HuH-7 (cell line): ENCODE results near the gene SP140L.
"Not testable (repeated sequence)": the region's sequence is repeated elsewhere in the genome, so short reads cannot be mapped to it uniquely, and the experiment has no call there.

Experiments used
- DNase-seq: peaks from one replicate; pipeline ENCODE4 v3.0.0; 2011; ENCODE audit warnings: low spot score

Gene SP140L

DNA sequence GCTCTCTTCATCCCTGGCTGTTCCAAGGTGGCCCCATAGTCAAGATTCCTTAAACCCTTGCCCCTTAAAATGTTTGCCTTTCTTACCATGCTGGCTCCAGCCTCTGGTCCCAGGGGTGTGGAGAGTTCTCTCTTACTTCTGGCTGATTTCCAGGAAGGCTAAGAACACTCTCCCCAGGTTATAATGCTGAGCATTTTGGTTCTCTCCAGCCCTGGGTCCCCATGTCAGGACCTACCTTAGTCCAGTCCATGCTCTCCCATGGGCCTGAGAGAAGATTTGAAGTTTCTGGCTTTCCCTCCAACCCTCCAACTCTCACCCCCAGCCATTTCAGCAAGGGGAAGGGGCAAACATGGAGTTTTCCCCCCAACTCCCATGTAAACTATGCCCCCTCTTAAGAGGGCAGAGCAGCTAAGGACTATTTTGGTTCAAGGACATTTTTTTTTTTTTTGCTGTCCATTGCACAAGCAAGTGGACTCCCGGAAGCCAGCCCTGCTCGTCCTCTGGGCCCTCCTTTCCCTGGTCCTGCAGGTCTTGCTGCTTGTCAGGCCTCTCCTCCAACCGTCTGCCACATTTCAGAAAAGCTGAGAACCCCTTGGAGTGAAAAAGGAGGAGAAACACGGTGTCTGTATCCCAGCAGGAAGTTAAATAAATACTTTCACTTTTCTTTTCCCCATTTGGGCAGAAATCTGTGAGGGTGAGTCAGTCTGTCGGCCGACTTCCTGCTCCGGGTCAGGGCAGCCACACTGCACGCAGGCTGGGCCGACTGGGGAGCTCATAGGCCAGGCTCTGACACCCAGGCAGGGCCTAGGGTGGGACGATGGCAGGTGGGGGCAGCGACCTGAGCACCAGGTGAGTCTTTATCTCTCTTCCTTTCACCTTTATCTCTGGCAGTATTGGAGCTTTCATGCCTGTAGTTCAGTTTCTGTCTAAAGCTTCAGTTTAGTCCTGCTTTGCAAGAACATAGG is at the start of gene SP140L:
Gene SP140L (plus strand): TSS at position 741 of the 965 bp plus-strand sequence. CDS start 77 bp downstream, at position 818.
- DNase-seq, result peak; percentile 25

DNA sequence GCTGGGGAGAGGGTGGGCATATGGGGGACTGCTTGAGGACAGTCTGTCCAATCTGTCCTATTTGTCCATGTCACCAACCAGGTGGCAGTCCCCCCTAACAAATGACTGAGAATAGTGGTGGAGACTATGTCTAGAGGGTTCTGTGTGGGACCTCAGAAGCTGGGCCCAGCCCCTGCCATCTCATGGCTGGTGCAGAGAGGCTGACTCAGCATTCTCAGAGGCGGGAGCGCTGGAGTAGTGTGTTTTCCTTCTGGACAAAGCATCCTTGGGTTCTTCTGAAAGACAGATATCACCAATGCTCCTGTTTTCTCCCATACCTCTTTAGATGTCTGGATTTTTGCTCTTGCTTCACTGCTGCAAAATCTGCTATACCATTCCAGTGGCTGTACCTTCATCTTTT is 44.1 kb upstream of the SP140L start:
- no peak for DNase-seq

DNA sequence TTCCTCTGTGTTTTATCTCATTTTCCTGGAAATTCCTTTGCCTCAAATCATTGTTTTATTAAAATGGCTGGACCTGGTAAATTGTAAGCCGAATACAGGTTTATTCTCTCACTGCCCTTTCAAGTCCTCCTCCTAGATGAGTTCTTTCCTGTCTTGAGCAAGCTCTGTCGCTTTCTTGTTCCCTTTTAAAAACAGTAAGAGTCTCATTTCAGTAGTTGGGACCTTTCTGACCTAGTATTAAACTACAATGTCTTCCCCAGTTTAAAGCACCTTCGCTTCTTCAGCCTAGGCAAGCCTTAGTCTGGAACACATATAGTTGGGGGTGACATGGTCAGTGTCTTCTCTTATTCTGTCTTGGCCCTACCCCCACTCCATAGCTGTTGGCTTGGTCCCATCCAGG is 40.9 kb upstream of the SP140L start:
- DNase-seq, result no peak

DNA sequence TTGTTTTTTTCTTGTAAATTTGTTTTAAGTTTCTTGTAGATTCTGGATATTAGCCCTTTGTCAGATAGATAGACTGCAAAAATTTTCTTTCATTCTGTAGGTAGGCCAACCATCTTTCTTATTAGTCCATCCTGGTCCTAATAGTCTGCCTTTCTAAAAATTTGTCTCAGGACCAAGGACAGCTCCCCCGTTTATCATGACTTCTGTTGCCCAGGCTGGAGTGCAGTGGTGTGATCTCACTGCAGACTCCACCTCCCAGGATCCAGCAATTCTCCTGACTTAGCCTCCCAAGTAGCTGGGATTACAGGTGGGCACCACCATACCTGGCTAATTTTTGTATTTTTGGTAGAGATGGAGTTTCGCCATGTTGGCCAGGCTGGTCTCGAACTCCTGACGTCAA is 37.7 kb upstream of the SP140L start:
- DNase-seq, result not testable (repeated sequence)

DNA sequence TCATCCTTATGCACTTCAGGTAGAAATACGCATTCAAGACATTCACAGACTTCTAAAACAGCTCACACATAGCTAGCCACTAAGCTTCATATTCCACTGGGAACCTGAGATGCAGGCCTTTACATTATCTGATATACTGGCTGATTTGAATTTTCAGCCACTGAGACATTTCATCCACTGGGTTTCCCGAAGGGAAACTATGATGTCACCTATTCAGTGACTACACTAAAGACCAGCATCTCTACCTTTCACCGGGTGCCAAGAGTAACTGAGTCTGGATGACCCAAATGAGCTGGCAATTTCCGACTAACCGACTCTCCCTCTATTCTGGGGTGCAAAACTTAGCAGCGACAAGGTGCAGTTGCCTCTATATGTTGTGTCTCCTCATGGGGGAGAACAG is 31.8 kb upstream of the SP140L start:
- no peak for DNase-seq

DNA sequence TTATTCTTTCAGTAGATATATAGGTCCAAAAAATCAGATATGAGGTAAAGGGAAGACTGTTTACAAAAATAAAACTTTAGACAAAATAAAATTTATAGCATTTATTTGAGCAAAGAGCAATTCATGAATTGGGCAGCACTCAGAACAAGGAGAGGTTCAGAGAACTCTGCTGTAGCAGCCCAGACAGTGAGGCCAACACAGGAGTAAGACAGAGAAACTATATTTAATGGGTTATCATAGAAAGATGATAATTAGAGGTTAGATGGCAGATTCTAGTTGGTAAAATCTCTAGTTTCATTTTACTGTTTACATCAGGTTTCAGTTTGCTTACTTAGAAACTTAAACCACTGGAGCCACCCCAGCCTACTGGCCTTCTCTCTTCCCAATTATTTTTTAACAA is 30.1 kb upstream of the SP140L start:
- no peak for DNase-seq

DNA sequence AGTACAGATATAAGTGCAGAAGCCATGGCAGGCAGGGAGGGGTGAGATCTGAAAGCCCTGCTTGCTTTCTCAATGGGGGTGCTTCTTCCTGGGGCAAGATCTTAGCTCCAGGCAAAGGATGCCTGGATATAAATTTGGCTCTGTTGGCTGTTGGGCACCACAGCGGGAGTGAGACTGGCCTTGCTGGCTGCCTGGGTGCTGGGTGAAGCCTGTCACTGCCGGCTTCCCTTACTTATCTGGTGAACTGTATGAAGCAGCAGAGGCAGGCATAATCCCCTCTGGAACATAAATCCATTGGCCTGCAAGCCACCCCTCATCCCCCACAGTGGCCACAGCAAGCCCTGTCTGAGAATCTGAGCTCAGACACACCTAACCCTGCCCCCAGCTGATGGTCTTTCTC is 27.4 kb upstream of the SP140L start:
- no peak for DNase-seq

DNA sequence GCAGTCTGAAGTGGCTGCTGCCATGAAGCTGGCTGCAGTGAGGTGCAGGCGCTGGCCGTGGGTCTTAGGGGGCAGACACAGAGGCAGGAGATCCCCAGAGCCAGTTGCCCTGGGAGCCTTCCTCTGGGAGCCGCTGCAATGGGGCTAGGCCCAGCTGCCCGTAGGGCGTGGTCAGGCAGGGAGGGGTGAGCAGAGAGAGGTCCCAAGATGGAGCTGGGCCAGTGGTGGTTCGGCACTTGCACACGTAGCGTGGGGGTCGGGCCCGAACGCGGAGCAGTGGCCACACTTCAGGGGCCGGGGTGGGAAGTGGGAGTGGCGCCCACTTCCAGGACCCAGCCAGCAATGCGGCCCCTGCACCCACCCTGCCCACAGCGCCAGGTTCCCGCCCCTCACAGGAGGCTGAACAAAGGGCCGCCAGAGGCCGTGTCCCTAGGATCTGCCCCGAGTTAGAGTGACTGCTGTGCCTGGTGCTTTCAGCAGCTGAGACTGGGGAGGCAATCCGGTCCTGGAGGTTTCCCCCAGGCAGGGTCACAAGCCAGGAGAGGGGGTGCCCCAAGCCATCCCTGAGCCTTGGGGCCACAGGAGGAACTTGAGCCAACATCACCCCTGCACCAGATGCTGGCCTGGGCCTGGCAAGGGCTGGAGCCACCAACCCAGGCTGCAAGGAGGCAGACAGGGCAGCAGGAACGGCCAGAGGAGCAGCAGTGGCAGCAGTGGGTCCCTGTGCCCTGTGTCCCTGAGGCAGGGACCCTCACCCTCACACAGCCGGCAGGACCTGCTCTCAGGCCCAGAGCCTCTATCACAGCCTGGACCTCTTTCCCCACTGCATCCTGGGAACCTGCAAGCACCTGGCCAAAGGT is 21.3 kb upstream of the SP140L start:
- no peak for DNase-seq

DNA sequence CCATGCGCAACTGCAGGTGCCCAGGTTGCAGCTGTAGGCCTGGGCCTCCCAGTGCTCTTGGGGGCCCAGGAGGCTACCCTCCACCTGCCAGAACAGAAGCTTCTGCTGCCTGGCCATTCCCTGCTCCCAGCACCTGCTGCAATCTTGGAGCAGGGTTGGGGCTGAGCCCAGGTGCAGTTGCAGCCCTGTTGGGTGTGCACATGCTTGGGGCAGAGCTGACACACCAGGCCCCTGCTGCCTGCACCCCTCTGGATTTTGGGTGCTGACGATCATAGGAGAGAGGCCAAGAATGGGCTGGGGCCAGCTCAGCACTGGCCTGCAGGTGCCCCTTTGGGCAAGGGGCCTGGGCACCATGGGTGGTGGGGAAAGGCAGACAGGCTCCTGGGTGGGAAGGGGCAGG is 20.5 kb upstream of the SP140L start:
- no peak for DNase-seq

DNA sequence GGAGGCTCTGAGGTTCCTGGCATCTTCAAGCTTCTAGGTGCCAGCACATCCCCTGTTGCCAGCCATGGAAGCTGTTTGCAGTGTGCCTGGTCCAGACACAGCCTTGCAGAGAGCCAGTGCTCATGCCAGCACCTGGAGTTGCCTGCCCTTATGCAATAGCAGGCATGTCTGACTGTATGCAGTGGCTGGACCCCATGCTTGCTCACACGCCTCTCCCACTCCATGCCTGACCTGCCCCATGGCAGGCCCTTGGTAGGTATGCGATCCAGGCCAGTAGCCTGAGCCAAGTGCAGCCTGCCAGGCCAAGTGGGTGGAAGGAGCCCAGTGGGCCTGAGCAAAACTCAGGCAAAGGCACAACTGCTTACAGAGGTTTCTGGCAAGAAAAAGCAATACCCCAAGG is 19.5 kb upstream of the SP140L start:
- no peak for DNase-seq

DNA sequence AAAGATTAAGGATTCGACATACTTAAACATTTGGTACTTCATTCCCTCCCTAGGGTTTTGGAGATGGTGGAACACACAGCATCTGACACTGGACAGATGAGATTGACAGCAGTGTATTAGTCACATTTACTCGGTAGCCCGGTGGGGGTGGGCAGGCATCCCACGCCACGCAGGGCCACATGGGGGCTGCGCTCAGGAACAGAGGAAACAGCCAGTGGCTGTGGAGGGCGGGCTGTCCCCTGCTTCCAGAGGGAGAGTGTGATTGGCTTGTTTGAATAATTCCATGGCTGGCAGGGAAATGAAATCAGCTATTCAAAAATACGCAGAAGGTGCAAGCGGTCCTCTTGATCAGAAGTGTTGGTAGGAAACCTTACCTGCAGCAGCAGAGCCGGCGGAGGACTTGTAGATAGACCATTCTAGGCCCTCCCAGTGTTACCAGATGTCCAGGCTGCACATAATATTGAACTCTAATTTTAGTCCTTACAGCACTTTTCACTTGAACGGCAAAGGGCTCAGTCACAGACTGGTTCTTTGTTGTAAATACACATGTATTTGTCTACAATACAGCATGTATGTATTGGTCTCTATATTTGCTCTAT is 18.5 kb upstream of the SP140L start:
- DNase-seq, result no peak

DNA sequence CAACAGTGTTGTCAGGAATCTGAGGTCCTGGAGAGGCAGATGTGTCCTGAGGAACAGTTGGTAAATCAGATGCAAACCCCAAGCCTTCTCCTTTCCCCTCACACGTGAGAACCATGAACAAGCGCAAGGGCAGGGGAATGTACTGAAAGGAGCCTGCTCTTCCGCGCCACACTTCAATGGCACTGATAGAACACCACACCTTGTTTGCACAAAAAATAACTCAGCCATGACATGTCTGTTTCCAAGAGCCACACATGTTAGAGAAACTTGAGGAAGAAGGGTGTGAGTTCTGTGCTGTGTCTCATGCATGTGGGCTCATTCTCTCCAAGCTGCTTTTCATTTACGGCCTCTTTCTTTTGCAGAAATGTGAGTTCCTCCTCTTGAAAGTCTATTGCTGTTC is 16.2 kb upstream of the SP140L start:
- DNase-seq, result not testable (repeated sequence)

DNA sequence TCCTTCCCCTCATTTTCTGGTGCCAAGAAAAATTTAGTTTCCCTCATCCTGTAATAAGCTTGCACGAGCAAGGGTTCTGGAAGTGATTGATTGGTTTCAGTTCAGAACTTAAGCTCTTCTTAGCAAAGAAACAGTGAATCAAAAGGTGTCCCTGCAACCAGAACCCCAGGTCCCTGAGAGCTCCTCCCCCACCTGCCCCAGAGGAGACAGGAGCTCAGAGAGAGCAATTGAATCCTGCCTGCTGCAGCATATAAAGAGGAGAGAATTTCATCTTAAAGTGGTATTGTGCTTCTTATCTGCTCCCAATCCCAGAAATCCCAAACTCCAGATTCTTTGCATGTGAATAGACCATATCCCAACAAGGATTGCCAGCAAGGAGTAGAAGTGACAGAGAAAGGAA is 15.4 kb upstream of the SP140L start:
- DNase-seq, result not testable (repeated sequence)

DNA sequence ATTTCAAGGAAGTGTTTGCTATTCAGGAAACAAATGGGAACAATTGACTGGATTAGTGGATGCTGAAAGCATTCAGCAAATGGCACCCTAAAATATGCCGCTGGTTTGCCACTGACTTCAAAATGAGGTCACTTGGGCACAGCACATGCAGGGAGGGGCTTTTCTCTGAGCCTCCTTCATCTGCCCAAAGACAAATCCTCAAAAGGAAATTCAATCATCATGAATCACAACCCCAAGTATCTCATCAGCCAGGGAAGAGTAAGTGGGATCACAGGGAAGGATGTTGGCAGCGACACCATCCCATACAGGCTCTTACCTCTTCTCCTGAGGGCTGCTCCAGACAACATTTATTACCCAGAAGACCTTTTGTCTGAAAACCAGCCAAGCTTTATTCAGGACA is 14.4 kb upstream of the SP140L start:
- no peak for DNase-seq

DNA sequence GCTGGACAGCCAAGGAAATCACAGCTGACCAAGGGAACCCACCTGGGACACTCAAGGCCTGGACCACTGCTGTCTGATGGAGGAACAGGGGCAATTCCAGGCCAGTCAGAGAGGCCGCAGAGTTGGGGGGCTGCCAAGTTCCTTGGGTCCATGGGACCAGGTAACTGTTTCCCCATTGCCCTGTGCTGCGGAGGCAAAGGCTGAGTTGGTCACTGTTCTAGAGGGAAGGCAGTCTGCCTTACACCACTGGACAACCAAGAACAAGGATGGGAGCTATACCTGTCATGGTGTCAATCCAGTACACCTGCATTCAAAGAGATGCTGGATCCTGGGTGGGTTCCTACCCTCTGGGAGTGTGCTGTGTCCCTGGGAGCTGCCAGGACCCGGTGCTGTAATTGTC is 9.6 kb upstream of the SP140L start:
- no peak for DNase-seq

DNA sequence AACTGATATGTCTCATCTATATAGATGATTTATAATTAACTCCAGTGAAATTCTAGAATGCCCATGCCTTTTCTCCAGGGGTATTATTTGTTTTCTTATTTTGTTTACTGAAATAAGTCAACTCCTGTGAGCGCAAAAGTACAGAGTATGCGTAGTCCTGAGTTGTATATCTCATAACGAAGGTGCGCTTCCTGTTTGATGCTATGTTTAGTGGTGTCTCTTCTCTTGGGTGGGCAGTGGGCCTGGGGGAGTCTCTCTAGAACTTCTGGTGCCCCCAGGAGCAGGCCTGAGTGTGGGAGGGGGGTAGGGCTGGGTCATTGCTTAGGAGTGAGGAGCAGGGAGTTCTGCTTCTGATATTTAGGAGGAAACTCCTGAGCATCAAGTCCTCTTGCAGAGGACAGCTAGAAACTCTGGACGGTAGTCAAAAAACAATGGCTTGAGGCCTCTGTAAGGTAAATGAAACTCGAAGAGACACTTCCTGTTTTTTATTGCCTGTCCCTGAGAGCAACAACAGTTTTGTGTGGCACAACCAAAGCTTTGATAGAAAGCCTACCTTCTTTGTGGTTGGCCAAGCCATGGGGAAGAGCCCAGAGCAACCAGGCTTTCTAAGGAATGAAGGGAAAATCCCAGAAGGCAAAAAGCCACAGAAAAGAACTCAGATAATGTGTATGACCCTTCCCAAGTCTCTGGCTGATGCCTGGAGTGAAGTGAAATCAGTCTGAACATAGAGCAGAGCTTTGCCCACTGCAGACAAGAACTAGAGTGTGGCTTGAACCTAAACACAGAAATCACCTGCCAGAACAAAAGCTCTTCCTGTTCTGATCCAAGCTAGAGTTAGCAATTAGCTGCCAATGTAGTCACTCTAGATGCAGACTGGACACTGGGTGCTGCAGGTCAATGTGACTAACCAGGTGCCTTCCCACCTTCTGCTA is 8.5 kb upstream of the SP140L start:
- no peak for DNase-seq

DNA sequence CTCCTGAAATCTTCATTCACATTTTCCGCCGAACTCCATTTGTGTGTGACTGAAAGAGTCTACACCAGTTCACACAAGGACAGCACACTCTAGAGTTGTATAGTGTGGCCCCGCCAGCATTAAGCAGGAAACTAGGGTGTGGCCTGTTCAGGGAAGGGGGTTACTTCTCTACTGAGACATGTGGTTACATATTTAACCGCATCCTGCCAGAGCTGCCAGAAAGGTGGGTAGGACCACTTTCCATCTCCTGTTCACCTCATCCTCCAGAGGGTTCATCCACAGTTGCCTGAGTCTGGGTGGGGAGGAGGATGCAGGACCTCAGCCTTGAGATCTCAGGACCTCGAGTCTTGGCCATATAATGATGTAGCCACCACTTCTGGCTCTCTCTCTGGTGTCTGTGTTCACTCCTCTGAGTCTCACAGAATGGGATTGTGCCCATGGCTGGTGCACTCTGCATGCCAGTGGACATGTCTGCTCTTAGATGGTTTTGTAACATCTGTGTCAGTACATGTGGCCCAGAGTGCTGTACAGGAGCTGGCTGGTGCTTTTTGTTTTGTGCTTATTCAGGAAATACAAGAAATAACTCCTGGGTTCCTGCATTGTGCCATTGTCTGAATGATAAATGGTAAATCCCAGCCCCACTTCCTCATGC is 7.7 kb upstream of the SP140L start:
- no peak for DNase-seq

DNA sequence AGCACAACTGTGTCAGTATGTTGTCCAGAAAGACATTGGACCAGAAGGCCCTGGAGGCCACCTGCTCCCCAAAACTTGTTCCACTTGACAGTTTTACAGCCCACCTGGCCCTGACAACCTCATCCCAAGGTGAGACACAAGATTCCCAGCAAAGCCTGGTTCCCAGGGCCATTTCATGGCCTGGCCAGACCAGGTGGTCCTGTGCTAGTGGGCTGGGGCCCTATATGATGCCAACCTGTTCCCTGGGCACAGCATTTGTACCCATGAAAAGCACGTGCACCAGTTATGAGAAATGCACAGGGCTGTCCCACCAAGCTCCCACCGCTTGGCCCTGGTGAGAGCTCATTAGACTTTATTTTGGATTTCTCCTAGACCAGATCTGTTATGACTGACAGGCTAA is 6.0 kb upstream of the SP140L start:
- DNase-seq, result no peak

DNA sequence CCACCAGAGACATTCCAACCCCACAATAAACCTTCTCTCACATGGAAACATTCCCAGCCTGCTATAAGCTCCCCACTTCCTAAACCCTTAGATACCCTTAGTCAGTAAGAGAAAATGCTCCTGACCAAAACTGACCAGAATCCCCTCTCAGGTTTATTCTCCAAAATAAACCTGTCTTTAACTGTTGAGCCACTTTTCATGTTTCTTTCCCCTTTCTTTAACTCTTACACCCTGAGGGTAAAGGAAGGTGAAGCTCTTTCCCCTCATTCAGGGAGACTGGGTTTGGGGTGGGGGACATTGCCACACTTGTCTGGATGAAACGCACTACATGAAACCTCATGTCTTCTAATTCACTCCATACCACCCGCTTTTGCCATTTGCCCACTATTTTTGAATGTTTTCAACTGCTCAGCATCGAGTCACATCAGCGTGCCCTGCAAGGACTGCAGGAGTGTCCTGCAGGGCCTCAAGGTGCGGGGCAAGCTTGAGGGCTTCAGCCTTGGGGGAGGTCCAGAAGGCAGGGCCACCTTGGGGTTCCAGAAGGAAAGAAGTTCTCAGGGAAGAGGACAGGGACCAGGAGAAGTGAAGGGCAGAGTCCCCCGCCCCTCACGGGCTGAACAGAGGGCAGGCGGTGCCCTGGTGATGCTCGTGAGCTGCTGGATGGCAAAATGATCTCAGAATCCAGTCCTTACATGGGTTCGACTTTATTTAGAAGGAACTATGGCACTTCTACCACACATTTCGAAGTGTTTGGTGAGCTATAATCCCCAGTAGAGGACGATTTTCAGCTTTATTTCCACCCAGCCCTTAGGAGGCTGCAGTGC is 4.2 kb upstream of the SP140L start:
- no peak for DNase-seq
